GM12878 (cell line): ENCODE data around the gene ATP5F1B.

Experiments
- BRCA1 ChIP-seq: IDR thresholded peaks from 2 replicates; pipeline ENCODE4 v1.6.1; 2011; ENCODE audit warnings: low read depth, low read length, improper control_type of control experiment
- CTCF ChIP-seq, 3 experiments: IDR thresholded peaks in 2 of 3; conservative IDR thresholded peaks in 1 of 3; 2 replicates each; pipeline ENCODE4 v1.5.1; 2011; ENCODE audit warnings: low read depth in 3 of 3, low read length in 3 of 3, mild to moderate bottlenecking in 3 of 3, control low read depth in 2 of 3, moderate library complexity in 2 of 3, inconsistent platforms in 1 of 3, mixed read lengths in 1 of 3; ENCODE audit not compliant: control insufficient read depth in 2 of 3, insufficient read depth in 1 of 3; ENCODE audit errors: extremely low read depth in 1 of 3
- E2F8 ChIP-seq: fragments of 450-650 bp; IDR thresholded peaks from 2 replicates; pipeline ENCODE4 v1.6.1; 2018; ENCODE audit warnings: mild to moderate bottlenecking, low read depth, moderate library complexity; ENCODE audit not compliant: partially characterized antibody
- POLR2A ChIP-seq: IDR thresholded peaks from 2 replicates; pipeline ENCODE4 v1.6.1; 2011; ENCODE audit warnings: low read depth, mild to moderate bottlenecking, low read length
- USF1 ChIP-seq: IDR thresholded peaks from 2 replicates; pipeline ENCODE4 v1.6.1; 2011; ENCODE audit warnings: borderline replicate concordance, low read depth, mild to moderate bottlenecking, moderate library complexity, mixed read lengths, low read length; ENCODE audit not compliant: insufficient read depth; ENCODE audit errors: extremely low read length

- no peak for TF ChIP-seq POLR2A
- no peak for TF ChIP-seq CTCF (IDR thresholded peaks at IDR 0.05 in 2 of 3, conservative IDR thresholded peaks at IDR 0.05 in 1 of 3; ENCODE audit: control insufficient read depth in 2 of 3, extremely low read depth in 1 of 3, insufficient read depth in 1 of 3, low read depth in 3 of 3, low read length in 3 of 3)
- no peak for TF ChIP-seq USF1
- no peak for TF ChIP-seq BRCA1
- no peak for TF ChIP-seq E2F8
These were observed 39.1 kb upstream of the ATP5F1B start for GRCh38 chr12:56684745-56685359.
